Activated naive CD4-positive, alpha-beta T cell treated with anti-CD3 and anti-CD28 coated beads, Interleukin-2, amount 50 U/mL, for 24 hours (primary cell): ENCODE data around the gene ELOVL4.
A peak's percentile ranks its signal among the peaks of the same experiment; 100 is the strongest.

Experiments
- H3K27ac Mint-ChIP-seq: one replicate; pipeline ENCODE4 v1.8.0; 2021; ENCODE audit warnings: mild to moderate bottlenecking, mixed read lengths
- H3K27me3 Mint-ChIP-seq: one replicate; pipeline ENCODE4 v1.8.0; 2021; ENCODE audit warnings: mixed read lengths
- H3K36me3 Mint-ChIP-seq: one replicate; pipeline ENCODE4 v1.8.0; 2021; ENCODE audit warnings: mixed read lengths
- H3K4me1 Mint-ChIP-seq: one replicate; pipeline ENCODE4 v1.8.0; 2021; ENCODE audit warnings: mixed read lengths
- H3K4me3 Mint-ChIP-seq: one replicate; pipeline ENCODE4 v1.8.0; 2021; ENCODE audit warnings: mild to moderate bottlenecking, mixed read lengths
- H3K9me3 Mint-ChIP-seq: one replicate; pipeline ENCODE4 v1.8.0; 2021; ENCODE audit warnings: mixed read lengths

ELOVL4 gene

DNA sequence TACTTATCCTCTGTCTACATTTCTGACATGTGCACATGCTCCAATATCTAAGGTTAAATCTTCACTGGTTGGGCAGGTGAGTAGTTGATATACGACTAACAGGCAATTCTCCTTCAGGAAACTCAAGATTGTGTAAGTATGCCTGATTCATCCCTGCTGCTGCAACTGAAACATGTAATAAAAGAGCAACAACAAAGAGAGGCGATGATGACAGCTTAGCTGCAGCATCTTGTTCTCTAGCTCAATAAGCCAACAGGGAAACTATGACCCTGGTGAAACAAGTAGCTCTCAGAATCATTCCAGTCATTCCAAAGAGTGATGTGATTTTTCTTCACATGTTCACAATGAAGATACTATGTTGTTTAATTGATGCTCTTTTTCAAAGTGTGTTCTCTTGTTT lies 74.4 kb downstream of the ELOVL4 start:
- peaks cover 9% of the 10 kb centered on the region for H3K4me1 Mint-ChIP-seq

DNA sequence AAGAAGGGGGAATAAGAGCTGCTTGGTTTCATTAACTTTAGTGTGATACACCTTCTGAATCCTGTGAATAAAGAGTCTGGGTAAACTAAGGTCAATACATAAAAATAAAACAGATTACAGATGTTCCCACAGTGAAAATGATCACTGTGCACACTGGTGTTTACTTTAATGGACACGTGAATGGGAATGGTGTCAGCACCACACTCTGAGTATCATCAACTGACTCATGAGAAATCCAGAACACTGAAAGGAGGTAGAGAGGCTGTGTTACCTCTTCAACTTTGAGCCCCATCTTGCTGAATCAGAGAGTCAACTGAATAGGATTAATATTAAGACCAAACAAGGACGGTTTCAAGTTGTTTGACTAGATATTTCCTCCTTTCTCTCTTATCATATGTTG lies 75.0 kb downstream of the ELOVL4 start:
- H3K27me3 Mint-ChIP-seq: peaks cover 2% of the 10 kb centered on the region
- no peaks in the 10 kb centered on the region for H3K36me3 Mint-ChIP-seq
- no peak overlapping the region for H3K4me3 Mint-ChIP-seq
- H3K27ac Mint-ChIP-seq: no peak overlapping the region
- peaks cover 9% of the 10 kb centered on the region for H3K4me1 Mint-ChIP-seq
- no peaks in the 10 kb centered on the region for H3K9me3 Mint-ChIP-seq

More for the DNA sequence above, 74.4 kb downstream of the ELOVL4 start:
- Mint-ChIP-seq H3K4me3 (no peak overlapping the region), H3K9me3 (no peaks in the 10 kb centered on the region), H3K27ac (no peak overlapping the region), H3K36me3 (no peaks in the 10 kb centered on the region), H3K27me3 (peaks cover 2% of the 10 kb centered on the region)

DNA sequence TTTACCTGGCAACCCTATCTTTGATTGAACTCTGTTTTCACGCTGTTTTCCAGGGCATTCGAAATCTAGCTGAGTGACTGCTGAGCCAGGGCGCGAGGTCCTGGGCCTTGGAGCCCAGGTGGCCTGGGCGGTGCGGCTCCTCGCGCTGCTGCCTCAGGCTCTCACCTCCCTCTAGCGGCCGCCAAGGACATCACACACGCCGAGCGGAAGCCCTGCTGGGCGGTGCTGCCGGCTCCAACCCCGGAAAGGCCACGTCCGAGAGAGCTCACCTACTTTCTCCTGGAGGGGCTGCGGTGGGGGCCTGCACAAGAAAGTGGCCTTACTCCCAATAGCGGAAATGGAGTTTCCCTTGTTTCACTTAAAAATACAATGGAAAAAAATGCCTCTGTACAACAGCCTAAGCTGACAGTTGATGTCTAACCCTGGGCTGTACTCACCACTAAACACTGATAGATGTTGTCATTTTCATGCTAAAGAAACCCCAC lies 77.7 kb downstream of the ELOVL4 start:
- Mint-ChIP-seq H3K4me1 (peaks cover 9% of the 10 kb centered on the region), H3K4me3 (peak overlapping the region; percentile 65), H3K36me3 (no peaks in the 10 kb centered on the region), H3K9me3 (no peaks in the 10 kb centered on the region), H3K27me3 (no peaks in the 10 kb centered on the region), H3K27ac (no peak overlapping the region)

DNA sequence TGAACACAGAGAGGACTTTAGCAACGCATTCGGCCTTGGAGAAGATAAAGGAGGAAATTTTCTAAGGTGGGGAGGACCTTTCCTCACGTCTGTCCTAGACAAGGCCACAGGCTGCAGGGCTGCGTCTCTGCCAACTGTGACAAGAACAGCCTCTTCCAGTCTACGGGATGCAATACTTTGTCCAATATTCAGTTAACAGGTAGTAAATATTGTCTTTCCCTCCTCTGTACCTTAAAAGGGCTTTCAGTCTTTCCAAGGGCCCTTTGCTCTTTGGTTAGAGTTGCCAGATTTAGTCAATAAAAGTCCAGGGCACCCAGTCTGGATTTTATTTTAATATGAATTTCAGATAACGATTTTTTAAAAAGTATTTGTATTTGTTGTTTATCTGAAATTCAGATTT lies 78.2 kb downstream of the ELOVL4 start:
- Mint-ChIP-seq H3K4me1 (peaks cover 9% of the 10 kb centered on the region), H3K27ac (peak overlapping the region; percentile 66), H3K27me3 (no peaks in the 10 kb centered on the region), H3K36me3 (no peaks in the 10 kb centered on the region), H3K9me3 (no peaks in the 10 kb centered on the region), H3K4me3 (no peak overlapping the region)

DNA sequence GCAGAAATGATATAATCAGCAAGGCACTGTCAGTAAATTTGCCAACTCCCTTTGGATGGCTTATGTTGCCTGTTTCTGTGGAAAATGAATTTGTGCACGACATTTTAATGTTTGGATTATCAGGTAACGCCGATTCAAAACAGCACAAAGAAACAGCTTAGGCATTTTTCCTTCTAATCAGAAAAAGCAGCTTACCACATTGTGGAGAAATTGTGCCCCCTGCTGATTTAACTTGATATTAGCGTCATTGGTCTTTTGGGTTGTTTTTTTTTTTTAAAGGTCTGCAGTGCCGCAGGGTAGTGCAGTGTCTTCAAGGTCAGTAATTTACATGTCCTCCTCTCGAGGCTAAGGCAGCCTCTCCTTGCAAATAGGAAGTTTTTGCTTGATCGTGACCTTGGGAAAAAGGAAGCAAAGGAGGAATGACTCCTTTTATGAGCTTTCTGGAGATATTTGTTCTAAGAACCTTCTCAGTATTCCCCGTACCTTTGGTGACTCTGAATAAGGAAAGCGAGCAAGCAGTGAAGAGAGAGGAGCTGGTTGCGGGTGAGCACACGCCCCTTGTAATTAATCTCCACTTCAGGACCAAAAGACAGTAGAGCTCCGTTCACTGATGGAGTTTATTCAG lies 79.1 kb downstream of the ELOVL4 start:
- Mint-ChIP-seq H3K36me3 (no peaks in the 10 kb centered on the region), H3K27me3 (no peaks in the 10 kb centered on the region), H3K4me3 (no peak overlapping the region), H3K27ac (no peak overlapping the region), H3K9me3 (no peaks in the 10 kb centered on the region), H3K4me1 (peaks cover 9% of the 10 kb centered on the region)
